ENCODE data around the gene TRIML2. TPM values are rescaled to one million over a fixed set of nuclear protein-coding genes. Genes with fewer than 3 reads are reported as not detected.
"Not testable (repeated sequence)": the region's sequence is repeated elsewhere in the genome, so short reads cannot be mapped to it uniquely, and the experiment has no call there.

Gene TRIML2
- total RNA-seq, 3 donors from 2014 or later, result not detected

DNA sequence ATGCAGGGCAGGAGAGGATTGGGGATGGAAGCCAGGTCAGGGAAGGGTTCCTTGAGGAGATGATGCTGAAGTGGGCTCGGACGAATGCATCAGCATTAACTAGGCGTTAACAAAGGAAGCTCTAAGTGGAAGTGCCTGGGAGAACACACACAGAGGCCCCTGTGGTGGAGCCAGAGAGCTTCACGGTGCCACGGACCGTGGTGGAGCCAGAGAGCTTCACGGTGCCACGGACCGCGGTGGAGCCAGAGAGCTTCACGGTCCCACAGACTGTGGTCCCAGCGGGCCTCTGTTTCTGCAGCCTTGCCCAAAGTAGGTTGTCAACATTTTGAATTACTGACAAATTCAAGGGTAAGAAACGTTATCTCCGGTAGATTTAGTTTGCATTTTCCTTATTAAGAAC, 48.3 kb downstream of the TRIML2 start:
- Histone ChIP-seq H3K4me3 (no peak overlapping the region), H3K4me1 (ENCODE audit: low read depth) (no peaks in the 10 kb centered on the region), H3K9me3 (no peaks in the 10 kb centered on the region), H3K36me3 (ENCODE audit: low read depth) (no peaks in the 10 kb centered on the region)
- ATAC-seq (no peak), DNase-seq (no peak)
- intact Hi-C loops (cut with DNase I, micrococcal nuclease), result no loop called here
- TF ChIP-seq, protein P1, sequence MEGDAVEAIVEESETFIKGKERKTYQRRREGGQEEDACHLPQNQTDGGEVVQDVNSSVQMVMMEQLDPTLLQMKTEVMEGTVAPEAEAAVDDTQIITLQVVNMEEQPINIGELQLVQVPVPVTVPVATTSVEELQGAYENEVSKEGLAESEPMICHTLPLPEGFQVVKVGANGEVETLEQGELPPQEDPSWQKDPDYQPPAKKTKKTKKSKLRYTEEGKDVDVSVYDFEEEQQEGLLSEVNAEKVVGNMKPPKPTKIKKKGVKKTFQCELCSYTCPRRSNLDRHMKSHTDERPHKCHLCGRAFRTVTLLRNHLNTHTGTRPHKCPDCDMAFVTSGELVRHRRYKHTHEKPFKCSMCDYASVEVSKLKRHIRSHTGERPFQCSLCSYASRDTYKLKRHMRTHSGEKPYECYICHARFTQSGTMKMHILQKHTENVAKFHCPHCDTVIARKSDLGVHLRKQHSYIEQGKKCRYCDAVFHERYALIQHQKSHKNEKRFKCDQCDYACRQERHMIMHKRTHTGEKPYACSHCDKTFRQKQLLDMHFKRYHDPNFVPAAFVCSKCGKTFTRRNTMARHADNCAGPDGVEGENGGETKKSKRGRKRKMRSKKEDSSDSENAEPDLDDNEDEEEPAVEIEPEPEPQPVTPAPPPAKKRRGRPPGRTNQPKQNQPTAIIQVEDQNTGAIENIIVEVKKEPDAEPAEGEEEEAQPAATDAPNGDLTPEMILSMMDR (IDR thresholded peaks at IDR 0.05), result no peak

DNA sequence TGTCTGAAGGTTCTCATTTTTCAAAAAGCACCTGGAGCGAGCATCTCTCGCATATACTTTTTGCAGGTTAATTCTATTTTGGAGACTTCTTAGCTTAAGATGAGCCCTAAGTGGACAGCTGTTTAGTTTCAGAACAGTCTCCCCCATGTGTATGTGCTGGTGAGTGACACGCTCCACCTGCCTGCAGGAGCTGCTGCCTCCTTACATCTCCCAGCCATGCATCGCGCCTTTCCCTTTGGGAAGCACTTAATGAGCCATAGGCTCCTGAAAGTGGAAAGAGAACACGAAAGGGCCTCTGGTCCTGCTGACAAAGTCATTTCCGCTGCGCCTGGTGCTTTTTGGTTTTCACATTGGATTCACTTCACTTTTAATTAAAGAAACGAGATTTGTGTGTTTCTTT, 56.1 kb downstream of the TRIML2 start:
- no peaks in the 10 kb centered on the region for H3K4me1 ChIP-seq (ENCODE audit: low read depth)
- TF ChIP-seq, protein P1 (IDR thresholded peaks at IDR 0.05), result no peak
- intact Hi-C loops (cut with DNase I, micrococcal nuclease), result no loop called here
- DNase-seq (no peak), ATAC-seq (no peak)
- no peak overlapping the region for H3K4me3 ChIP-seq
- no peaks in the 10 kb centered on the region for H3K9me3 ChIP-seq
- no peaks in the 10 kb centered on the region for H3K36me3 ChIP-seq (ENCODE audit: low read depth)

DNA sequence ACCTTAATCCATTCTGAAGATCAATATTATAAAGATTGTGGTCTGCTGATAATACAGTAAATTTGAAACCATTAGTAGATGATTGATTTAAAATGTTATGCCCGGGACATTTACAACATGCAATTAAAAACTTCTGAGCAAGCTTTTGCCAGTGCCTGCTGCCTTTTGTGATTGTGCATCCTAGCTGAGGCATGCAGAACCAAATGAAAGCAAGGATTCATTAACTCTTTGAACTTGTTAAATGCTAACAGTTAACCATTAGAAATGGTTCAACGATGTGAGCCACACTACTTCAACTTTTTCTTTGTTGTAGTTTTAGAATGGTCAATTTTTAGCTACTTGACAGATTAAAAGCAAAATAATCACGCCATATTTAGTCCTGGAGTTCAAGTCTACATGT, 62.7 kb downstream of the TRIML2 start:
- H3K36me3 ChIP-seq (ENCODE audit: low read depth), result no peaks in the 10 kb centered on the region
- no peak for ATAC-seq
- no peaks in the 10 kb centered on the region for H3K9me3 ChIP-seq
- TF ChIP-seq, protein P1 (IDR thresholded peaks at IDR 0.05), result no peak
- no peaks in the 10 kb centered on the region for H3K4me1 ChIP-seq (ENCODE audit: low read depth)
- intact Hi-C loops (cut with DNase I, micrococcal nuclease), result no loop called here
- H3K4me3 ChIP-seq, result no peak overlapping the region
- no peak for DNase-seq

DNA sequence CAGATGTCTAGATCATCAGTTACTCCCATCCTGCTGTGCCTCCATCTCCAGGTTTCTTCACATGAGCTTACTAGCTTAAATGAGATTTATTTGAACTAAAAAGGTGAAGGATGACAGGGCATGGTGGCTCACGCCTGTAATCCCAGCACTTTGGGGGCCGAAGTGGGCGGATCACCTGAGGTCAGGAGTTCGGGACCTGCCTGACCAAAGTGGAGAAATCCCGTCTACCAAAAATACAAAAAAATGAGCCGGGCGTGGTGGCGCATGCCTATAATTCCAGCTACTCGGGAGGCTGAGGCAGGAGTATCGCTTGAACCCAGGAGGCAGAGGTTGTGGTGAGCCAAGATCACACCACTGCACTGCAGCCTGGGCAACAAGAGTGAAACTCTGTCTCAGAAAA, 63.9 kb downstream of the TRIML2 start:
- intact Hi-C loops (cut with DNase I, micrococcal nuclease); DNase-seq; H3K4me1 ChIP-seq (ENCODE audit: low read depth); ATAC-seq; H3K9me3 ChIP-seq; H3K36me3 ChIP-seq (ENCODE audit: low read depth); H3K4me3 ChIP-seq: not testable (repeated sequence)

DNA sequence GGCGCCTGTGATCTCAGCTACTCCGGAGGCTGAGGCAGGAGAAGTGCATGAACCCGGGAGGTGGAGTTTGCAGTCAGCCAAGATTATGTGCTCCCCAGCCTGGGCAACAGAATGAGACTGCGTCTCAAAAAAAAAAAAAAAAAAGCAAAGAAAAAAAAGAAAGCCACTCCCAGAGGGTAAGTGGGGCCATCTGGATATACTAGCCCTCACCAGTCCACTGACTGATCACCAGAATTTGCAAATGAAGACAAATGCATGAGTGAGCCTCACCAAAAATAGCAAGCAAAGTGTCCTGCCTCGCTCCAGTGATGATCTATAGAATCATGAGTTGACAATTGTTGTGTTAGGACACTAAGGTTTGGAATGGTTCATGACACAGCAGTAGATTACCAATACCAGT, 66.2 kb downstream of the TRIML2 start:
- no peaks in the 10 kb centered on the region for H3K4me1 ChIP-seq (ENCODE audit: low read depth)
- ATAC-seq (no peak), DNase-seq (no peak)
- no peak overlapping the region for H3K4me3 ChIP-seq
- H3K36me3 ChIP-seq (ENCODE audit: low read depth), result no peaks in the 10 kb centered on the region
- H3K9me3 ChIP-seq, result no peaks in the 10 kb centered on the region
- TF ChIP-seq, protein P1 (IDR thresholded peaks at IDR 0.05), result no peak
- intact Hi-C loops (cut with DNase I, micrococcal nuclease), result no loop called here

DNA sequence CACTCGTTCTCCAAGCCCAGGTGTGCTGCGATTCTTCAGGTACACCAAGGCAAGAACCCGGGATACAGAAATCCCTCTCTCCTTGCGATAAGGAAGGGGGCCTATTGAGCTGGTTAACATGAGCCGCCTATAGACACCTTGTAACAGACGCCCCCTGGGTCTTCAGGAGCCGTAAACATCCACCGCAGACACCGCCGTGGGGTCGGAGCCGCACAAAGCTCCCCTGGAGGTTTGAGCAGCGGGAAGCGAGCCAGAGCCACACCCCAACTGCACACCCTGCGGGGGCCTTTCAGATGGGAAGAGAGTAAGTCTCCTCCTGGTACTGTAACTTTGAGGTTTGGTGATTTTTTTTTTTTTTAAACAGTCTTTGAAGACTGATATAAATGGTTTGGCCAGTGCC, 67.2 kb downstream of the TRIML2 start:
- TF ChIP-seq, protein P1 (IDR thresholded peaks at IDR 0.05), result no peak
- Histone ChIP-seq H3K4me1 (ENCODE audit: low read depth) (no peaks in the 10 kb centered on the region), H3K36me3 (ENCODE audit: low read depth) (no peaks in the 10 kb centered on the region), H3K9me3 (no peaks in the 10 kb centered on the region), H3K4me3 (no peak overlapping the region)
- DNase-seq, result no peak
- intact Hi-C loops (cut with DNase I, micrococcal nuclease), result no loop called here
- no peak for ATAC-seq
